ENCODE results near the gene ADGRF4. TPM values are rescaled to one million over a fixed set of nuclear protein-coding genes. Genes with fewer than 3 reads are reported as not detected.

The ADGRF4 gene
- total and polyA plus RNA-seq, 2 donors (not counting 1 experiment from before 2014, with no cell fraction given), result not detected

- Histone ChIP-seq H3K9me3 (ENCODE audit: control extremely low read depth in 1 of 3, control insufficient read depth in 2 of 3, insufficient read depth in 1 of 3, low read length in 2 of 3) (no peaks in the 10 kb centered on the region), H3K79me2 (ENCODE audit: control insufficient read depth, insufficient read depth, low read length) (no peaks in the 10 kb centered on the region), H3K4me3 (ENCODE audit: control extremely low read depth in 1 of 5, extremely low read depth in 1 of 5, insufficient read depth in 1 of 5, low read depth in 2 of 5, low read length in 4 of 5) (no peak overlapping the region), H4K20me1 (ENCODE audit: control insufficient read depth, insufficient read depth, low read length, poor library complexity, severe bottlenecking) (no peaks in the 10 kb centered on the region), H2AFZ (ENCODE audit: insufficient read depth, low read depth, low read length, poor library complexity, severe bottlenecking) (no peak overlapping the region), H3K4me2 (replicated peaks; ENCODE audit: low read depth, low read length, poor library complexity, severe bottlenecking) (no peak overlapping the region), H3K27ac (ENCODE audit: low read length in 2 of 2) (no peak overlapping the region), H3K9ac (ENCODE audit: low read length) (no peak overlapping the region), H3K4me1 (ENCODE audit: control insufficient read depth in 2 of 2, insufficient read depth in 2 of 2, low read length in 2 of 2) (peaks cover 0 to 6% of the 10 kb centered on the region in 2 donors), H3K36me3 (replicated peaks in 1 of 2; ENCODE audit: control extremely low read depth in 1 of 2, control insufficient read depth in 1 of 2, extremely low read depth in 1 of 2, insufficient read depth in 2 of 2, low read length in 1 of 2) (no peaks in the 10 kb centered on the region), H3K27me3 (replicated peaks in 1 of 4; ENCODE audit: control extremely low read depth in 1 of 4, control insufficient read depth in 3 of 4, insufficient read depth in 4 of 4, low read length in 3 of 4) (no peaks in the 10 kb centered on the region)
- DNase-seq (no peak), ATAC-seq (ENCODE audit: low read depth) (no peak)
- TF ChIP-seq CTCF (IDR thresholded peaks at IDR 0.05) (no peak), EZH2 (IDR thresholded peaks at IDR 0.05; ENCODE audit: borderline replicate concordance, insufficient read depth, low read depth, low read length, poor library complexity, severe bottlenecking) (no peak)
- Mint-ChIP-seq H3K4me3 (no peak overlapping the region), H3K27me3 (peaks cover 7% of the 10 kb centered on the region), H3K9me3 (ENCODE audit: insufficient read depth) (no peaks in the 10 kb centered on the region), H3K4me1 (no peaks in the 10 kb centered on the region), H3K27ac (no peak overlapping the region)
- intact Hi-C loops (cut with micrococcal nuclease), result no loop called here
- POLR2A ChIA-PET, result no interaction called here
- CTCF ChIA-PET, result no interaction called here
- 94% methylated on average over 5 of the region's 5 CpGs for WGBS (ENCODE audit: insufficient coverage)
These were observed 44.7 kb upstream of the ADGRF4 start for GRCh38 chr6:47653706-47654105.

GRCh38 chr6:47654255-47654654 is 44.1 kb upstream of the ADGRF4 start:
- POLR2A ChIA-PET, result no interaction called here
- no peaks in the 10 kb centered on the region for H3K27me3 ChIP-seq (replicated peaks in 1 of 4; ENCODE audit: control extremely low read depth in 1 of 4, control insufficient read depth in 3 of 4, insufficient read depth in 4 of 4, low read length in 3 of 4)

More at GRCh38 chr6:47654255-47654654, 44.1 kb upstream of the ADGRF4 start:
- no peak overlapping the region for H3K4me3 Mint-ChIP-seq
- no peak overlapping the region for H3K27ac Mint-ChIP-seq
- H4K20me1 ChIP-seq (ENCODE audit: control insufficient read depth, insufficient read depth, low read length, poor library complexity, severe bottlenecking), result no peaks in the 10 kb centered on the region
- DNase-seq, result no peak
- no peaks in the 10 kb centered on the region for H3K9me3 ChIP-seq (ENCODE audit: control extremely low read depth in 1 of 3, control insufficient read depth in 2 of 3, insufficient read depth in 1 of 3, low read length in 2 of 3)
- H3K27ac ChIP-seq (ENCODE audit: low read length in 2 of 2), result no peak overlapping the region
- H3K4me1 Mint-ChIP-seq, result no peaks in the 10 kb centered on the region
- no peak overlapping the region for H3K4me2 ChIP-seq (replicated peaks; ENCODE audit: low read depth, low read length, poor library complexity, severe bottlenecking)
- peaks cover 7% of the 10 kb centered on the region for H3K27me3 Mint-ChIP-seq
- CTCF ChIA-PET, result interaction anchor here (2.1 kb wide), 1 partner anchor 23 kb away, joined by 5 read pairs; no protein-coding TSS in a partner anchor
- H3K4me3 ChIP-seq (ENCODE audit: control extremely low read depth in 1 of 5, extremely low read depth in 1 of 5, insufficient read depth in 1 of 5, low read depth in 2 of 5, low read length in 4 of 5), result no peak overlapping the region
- no peaks in the 10 kb centered on the region for H3K79me2 ChIP-seq (ENCODE audit: control insufficient read depth, insufficient read depth, low read length)
- WGBS (ENCODE audit: insufficient coverage), result 100% methylated on average over 4 of the region's 4 CpGs
- intact Hi-C loops (cut with micrococcal nuclease), result no loop called here
- H2AFZ ChIP-seq (ENCODE audit: insufficient read depth, low read depth, low read length, poor library complexity, severe bottlenecking), result no peak overlapping the region
- H3K9ac ChIP-seq (ENCODE audit: low read length), result no peak overlapping the region
- ATAC-seq (ENCODE audit: low read depth), result no peak
- no peaks in the 10 kb centered on the region for H3K9me3 Mint-ChIP-seq (ENCODE audit: insufficient read depth)
- TF ChIP-seq CTCF (IDR thresholded peaks at IDR 0.05), result no peak
- TF ChIP-seq EZH2 (IDR thresholded peaks at IDR 0.05; ENCODE audit: borderline replicate concordance, insufficient read depth, low read depth, low read length, poor library complexity, severe bottlenecking), result no peak
- peaks cover 0 to 6% of the 10 kb centered on the region in 2 donors for H3K4me1 ChIP-seq (ENCODE audit: control insufficient read depth in 2 of 2, insufficient read depth in 2 of 2, low read length in 2 of 2)
- H3K36me3 ChIP-seq (replicated peaks in 1 of 2; ENCODE audit: control extremely low read depth in 1 of 2, control insufficient read depth in 1 of 2, extremely low read depth in 1 of 2, insufficient read depth in 2 of 2, low read length in 1 of 2), result no peaks in the 10 kb centered on the region
